Fibroblast of skin of scalp (primary cell): ENCODE data around the gene ELAC2. TPM values are rescaled to one million over a fixed set of nuclear protein-coding genes. Genes with fewer than 3 reads are reported as not detected.
A peak's percentile ranks its signal among the peaks of the same experiment; 100 is the strongest.

Source experiments
- DNase-seq: peaks from one replicate; pipeline ENCODE4 v3.0.0-alpha.2; 2013
- polyA plus RNA-seq, 2 experiments: library from polyadenylated mRNA; unstranded; fragments of 120-200 nt; gene quantifications; one replicate each; pipeline ENCODE4 v1.2.1, GENCODE V29; 2013; ENCODE audit not compliant: insufficient read length in 2 of 2

ELAC2 gene
- polyA plus RNA-seq (2013, experiment 1 of 2; ENCODE audit: insufficient read length), result 38.6 TPM
- polyA plus RNA-seq (2013, experiment 2 of 2; ENCODE audit: insufficient read length), result 36.4 TPM

GRCh38 chr17:13017655-13018459 lies at the start of gene ELAC2:
ELAC2 (minus strand) TSS chr17:13018027; CDS start chr17:13017947, 80 bp downstream.
- peak; percentile 99 for DNase-seq

DNA sequence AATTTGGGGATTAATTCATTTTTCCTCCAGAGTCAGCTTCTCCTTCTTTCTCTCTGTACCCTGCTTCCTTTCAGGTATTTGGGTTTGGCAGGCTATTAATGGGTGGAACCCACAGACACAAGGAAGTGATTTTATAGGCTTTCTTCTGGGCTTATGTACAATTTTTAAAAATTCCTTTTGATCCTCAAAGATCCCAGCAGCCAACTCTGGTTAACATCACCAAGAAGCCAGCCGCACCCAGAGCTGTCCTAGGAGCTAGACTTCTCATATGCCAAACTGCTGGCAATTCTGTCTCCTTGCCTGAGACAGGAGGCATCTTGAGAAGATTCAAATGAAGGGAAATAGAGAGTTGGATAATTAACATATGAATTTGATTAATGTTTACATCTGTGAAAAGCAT lies 47.2 kb upstream of the ELAC2 start:
- DNase-seq, result no peak

- DNase-seq, result peak; percentile 84
Observed at GRCh38 chr17:13055131-13055530, 37.3 kb upstream of the ELAC2 start.

DNA sequence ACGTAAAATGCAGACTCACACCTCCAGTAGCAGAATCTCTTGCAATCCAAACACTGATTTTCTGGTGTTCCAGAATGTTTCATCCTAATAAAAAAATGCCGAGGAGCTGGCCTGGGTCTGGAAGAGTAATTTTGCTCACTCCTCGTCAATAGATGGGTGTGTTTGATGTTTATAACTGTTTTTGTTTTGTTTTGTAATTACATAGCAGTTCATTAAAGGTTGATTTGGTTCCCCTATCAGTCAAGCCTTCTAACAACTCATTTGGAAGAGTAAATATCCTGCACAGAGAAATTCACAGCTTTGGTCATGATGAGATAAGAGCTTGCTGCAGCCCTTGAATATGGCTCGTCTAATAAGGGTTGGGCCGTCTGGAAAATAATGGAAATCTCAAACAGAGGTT lies 36.8 kb upstream of the ELAC2 start:
- no peak for DNase-seq

- no peak for DNase-seq
Observed at GRCh38 chr17:13051915-13052314, 34.1 kb upstream of the ELAC2 start.

GRCh38 chr17:13047011-13047606 lies 29.3 kb upstream of the ELAC2 start:
- peak; percentile 68 for DNase-seq

DNA sequence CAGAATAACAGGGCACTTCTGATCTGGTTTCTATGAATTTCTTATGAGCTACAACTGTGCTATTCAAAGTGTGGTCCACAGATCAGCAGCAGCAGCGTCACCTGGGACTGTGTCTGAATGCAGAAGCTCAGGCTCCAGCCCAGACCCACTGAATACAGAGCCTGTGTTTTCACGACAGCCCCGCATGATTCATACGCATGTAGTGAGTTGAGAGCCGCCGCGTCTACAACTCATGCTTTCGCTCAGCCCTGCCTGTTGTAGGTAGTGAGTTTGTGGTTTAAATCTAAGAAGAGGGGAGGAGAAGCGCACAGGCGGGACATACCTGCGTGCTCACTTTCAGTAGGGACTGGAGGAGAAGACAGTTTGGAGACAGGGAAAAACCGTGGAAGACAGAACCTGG lies 28.5 kb upstream of the ELAC2 start:
- DNase-seq, result no peak

DNA sequence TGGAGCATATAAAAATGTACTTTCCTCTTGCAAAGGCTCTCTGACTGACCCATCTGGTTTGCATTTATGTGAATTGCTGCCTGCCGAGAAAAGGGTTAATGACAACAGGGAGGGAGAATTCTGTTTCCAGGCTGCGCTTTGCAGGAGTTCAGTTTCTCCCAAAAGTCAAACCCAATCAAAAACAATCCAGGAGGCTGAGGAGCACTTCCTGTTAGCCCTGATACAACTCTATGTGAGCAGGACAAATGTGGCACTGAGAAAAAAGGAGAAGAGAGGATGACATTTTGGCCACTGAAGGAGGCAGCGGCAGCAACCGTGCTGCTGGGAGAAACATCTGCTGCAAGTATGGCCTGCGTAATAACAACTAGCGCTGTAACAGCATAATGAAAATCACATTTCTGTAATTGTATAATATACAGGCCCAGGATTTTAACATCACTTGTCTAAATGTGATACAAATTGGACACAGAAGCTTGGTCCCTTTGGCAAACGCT lies 26.8 kb upstream of the ELAC2 start:
- peak; percentile 60 for DNase-seq

- DNase-seq, result no peak
Observed at GRCh38 chr17:13038931-13039665, 21.3 kb upstream of the ELAC2 start.

DNA sequence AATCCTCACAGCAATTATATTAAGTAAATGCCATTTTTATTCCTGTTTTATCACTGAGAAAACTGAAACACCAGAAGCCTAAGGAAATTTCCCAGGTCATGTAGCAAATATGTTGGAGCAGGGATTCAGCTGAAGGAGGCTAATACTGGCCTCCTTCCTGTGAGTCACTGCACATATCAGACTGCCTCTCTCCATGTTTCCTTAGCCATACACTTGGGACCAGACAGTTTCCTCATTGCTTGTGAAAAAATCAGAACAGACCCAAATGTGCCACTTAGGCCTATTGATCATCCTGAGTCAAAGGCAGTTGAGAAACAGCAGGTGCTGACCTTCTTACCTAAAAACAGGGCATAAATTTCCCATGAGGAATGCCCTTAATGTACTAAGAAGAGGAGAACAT lies 18.9 kb upstream of the ELAC2 start:
- peak; percentile 30 for DNase-seq

DNA sequence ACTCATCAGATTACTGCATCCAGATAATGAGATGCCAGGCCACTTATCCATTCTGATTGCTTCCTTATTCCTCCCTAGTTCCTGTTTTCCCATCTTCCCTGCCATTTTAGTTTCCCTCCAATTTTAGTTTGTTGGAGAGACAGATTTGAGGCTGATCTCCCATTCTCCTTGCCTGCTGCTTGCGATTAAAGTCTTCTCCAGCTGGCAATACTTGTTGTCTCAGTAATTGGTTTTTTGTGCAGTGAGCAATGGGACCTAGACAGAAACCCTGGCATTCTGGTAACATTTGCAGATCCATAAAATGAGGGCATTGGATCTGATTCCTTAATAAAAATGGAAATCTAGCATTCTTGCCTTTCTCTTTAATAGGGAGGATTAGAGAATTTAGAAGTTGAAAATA lies 17.6 kb upstream of the ELAC2 start:
- no peak for DNase-seq

DNA sequence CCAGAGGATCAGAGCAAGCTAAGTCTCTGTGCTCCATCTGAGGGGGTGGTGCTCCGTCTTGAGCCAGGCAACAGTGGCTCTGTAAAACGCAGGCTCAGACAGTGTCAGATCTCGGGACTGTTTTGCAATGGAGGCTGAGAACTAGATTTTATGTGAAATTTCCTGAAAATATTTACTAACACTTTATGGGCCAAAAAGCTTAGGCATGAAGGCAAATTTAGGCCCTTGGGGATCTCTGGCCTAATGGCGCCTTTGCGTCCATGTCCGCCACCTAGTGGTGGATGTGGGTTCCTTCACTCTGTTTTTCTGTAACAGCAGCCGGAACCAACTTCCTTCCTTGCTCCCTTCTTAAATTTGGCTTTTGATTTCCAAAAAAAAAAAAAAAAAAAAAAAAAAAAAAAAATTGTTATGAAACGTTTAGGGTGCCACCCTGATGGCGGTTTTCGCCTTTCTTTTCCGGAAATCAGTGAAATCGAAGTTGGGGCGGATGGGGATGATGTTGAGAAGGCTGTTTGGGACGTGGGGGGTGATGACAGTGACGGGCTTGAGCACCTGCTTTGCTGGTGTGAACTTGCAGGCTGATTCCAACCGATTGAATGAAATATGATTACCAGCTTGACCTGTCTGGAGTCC lies 14.0 kb upstream of the ELAC2 start:
- DNase-seq, result peak; percentile 60

DNA sequence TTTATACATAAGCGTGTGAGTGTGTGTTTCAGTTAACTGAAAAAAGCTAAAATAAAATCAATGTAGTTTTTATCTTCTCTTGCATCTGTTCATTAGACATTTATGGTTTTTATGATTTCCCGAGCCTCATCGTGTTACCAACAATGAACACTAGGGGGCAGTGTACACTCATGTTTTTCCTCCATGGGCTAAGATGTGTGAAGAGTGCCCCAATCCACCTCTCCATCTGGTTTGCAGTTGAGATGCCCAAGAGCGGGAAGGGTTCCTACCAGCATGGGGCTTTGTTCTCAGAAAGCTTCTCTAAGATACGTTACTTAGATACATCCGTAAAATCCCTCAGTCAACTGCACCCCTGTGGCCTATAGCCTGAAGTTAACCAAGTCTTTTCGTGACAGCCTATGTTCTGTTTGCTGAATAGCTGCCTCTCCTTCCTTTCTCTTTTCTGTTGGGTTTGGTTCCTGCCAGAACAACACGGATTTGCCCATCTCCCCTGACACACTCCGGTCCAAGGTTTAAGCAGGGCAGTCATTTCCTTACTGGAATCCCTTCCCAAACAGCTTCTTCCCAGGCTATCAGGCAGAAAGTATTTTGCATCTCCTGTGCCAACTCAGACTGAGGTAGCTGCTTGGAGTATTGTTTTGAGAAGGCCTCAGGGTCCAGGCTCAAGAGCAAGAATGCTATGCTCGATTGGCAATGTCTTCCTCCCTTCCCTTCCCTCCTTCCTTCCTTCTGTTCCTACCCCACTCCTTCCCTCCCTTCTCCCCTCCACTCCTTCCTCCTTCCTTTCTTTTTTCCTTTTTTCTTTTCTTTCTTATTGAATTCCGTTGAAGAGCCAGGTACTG lies 12.9 kb upstream of the ELAC2 start:
- peak; percentile 76 for DNase-seq

- no peak for DNase-seq
Observed at GRCh38 chr17:13030056-13030455, 12.2 kb upstream of the ELAC2 start.

DNA sequence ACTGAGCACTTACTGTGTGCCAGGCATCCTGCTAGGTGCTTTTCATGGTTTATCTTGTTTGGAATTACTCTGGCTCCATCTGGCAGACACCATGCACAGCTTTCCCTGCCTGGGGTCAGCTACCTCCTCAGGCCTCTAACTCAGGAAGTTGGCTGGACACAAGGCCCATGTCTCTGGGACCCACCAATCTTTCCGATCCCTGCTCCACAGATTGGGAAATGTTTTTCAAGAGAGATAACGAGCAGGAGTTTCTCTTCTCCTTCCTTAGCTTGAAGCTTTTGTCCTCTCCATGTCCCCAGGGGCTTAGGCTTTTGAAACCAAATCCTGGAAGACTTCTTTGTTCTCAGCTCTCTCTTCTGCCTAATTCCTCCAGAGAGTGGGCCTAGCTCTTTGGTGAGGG lies 11.5 kb upstream of the ELAC2 start:
- no peak for DNase-seq

GRCh38 chr17:13027246-13027645 lies 9.4 kb upstream of the ELAC2 start:
- peak; percentile 31 for DNase-seq

DNA sequence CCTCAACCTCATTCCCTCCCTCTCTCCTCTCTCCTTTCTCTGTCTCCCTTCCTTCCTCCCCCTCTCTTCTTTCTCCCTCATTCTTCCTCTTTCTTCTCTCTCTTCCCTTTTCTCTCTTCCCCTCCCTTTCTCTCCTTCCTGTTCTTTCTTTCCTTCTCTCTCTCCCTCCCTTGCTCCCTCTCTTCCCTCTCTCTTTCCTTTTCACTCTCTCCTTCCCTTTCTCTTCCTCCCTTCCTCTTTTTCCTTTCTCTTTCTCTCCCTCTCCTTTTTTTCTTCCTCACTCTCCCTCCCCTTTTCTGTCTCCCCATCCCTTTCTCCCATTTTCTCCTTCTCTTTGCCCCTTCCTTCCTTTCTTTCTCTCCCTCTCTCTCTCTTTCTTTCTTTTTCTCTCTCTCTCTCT lies 7.9 kb upstream of the ELAC2 start:
- no peak for DNase-seq

DNA sequence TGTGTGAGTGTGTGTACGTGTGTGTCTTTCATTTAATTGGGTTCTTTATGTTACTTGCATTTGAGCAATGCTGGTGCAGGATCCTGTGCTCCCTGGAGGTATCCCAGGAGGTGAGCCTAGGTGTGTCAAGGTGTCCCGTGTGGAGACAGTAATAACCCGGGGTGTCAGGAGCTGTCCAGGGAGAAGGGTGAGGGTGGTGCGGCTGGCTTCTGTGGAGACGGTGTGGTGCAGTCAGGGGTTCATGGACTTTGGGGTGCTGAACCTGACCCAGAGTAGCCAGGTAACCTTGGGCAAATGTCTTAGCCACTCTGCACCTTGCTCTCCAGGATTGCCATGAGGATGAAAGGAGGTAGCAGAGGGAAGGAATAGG lies 7.4 kb upstream of the ELAC2 start:
- no peak for DNase-seq

DNA sequence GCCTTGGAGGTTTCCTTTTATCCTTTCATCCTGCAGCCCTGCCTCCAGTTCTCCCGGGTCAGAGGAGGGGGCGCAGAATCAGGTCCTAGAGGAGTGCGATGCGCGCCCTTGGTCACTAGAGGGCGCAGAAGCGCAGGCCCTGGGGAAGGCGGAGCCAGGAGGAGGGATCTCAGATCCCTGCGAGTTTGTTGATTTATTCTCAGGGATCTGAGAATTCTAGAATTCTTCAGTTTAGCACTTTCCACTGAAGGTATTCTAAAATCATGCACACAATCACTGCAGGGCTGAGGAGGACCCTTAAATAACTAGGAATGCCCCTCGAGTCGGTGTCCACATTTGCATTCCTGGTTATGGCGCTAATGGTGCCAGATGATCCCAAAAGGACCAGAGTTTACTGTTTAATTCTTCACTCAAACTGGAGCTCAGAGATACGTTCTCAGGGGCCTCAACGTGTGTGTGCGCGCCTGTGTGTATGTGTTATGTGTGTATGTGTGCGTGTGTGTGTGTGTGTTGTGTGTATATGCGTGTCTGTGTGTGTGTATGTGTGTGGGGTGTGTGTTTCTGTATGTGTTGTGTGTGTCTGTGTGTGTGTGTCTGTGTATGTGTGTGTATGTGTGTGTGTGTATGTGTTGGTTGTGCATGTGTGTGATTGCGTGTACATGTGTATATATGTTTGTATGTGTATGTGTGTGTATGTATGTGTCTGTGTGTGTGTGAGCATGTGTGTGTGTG lies 6.9 kb upstream of the ELAC2 start:
- DNase-seq, result peak; percentile 60

- no peak for DNase-seq
Observed at GRCh38 chr17:13024016-13024415, 6.2 kb upstream of the ELAC2 start.
